SIG-M5 (cell line): Measurements from ENCODE around the gene PLCXD1.
"Not testable (repeated sequence)": the region's sequence is repeated elsewhere in the genome, so short reads cannot be mapped to it uniquely, and the experiment has no call there.

Source experiments
- DNase-seq: peaks from one replicate; lab custom pipeline; 2025; lab: John Stamatoyannopoulos, UW

PLCXD1 gene

DNA sequence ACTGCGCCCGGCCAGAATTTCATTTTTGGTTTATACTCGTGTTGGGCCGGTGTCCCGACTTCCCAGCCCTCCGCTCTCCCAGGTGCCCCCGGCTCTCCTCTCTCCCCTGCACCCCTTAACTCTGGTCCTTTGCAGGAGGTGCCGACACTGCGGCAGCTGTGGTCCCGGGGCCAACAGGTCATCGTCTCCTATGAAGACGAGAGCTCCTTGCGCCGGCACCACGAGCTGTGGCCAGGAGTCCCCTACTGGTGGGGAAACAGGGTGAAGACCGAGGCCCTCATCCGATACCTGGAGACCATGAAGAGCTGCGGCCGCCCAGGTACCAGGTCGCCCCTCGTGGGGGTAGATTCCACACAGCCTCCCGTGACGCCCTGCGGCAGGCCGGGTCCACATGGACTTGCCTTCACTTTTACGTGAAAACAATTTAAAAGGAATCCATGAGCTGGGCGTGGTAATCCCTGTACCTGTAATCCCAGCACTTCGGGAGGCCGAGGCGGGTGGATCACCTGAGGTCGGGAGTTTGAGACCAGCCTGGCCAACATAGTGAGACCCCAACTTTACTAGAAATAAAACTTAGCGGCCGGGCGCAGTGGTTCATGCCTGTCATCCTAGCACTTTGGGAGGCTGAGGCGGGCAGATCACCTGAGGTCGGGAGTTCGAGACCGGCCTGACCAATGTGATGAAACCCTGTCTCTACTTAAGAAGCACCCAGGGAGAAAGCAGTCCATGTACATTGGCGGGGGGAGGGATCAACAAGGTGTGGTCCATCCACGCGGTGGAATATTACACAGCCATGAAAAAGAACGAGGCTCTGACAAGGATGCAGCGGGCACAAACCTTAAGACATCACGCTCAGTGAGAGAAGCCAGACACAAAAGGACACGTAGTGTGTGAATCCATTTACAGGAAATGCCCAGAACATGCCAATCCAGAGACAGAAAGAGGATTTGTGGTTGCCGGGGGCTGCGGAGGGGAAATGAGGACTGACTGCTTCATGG lies 12.0 kb downstream of the PLCXD1 start:
- DNase-seq: no peak

DNA sequence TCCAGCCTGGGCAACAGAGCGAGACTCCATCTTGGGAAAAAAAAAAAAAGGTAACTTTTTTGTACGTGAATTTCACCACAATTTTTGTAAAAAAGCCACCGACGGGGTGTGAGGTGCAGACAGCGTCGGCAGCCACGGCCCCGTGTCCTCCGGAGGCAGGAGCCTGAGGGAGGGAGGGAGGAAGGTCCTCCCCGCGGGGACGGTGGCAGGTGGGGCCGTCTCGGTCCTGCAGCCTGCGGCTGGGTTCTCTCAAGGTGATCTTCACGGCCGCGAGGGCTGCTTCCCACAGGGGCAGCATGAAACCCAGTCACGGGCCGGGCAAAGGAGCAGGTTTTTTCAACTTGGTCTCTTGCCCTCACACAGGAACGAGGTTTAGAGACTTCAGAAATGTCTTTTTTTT lies 14.0 kb downstream of the PLCXD1 start:
- DNase-seq: no peak

DNA sequence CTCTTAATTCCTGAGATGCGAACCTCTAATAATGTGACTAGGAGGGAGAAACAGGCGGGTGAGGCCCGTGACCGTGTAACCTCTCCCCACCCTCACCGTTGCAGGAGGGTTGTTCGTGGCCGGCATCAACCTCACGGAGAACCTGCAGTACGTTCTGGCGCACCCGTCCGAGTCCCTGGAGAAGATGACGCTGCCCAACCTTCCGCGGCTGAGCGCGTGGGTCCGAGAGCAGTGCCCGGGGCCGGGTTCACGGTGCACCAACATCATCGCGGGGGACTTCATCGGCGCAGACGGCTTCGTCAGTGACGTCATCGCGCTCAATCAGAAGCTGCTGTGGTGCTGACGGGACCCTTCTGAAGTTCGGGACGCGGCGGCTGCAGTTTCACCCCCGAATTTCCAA lies 17.8 kb downstream of the PLCXD1 start:
- no peak for DNase-seq

DNA sequence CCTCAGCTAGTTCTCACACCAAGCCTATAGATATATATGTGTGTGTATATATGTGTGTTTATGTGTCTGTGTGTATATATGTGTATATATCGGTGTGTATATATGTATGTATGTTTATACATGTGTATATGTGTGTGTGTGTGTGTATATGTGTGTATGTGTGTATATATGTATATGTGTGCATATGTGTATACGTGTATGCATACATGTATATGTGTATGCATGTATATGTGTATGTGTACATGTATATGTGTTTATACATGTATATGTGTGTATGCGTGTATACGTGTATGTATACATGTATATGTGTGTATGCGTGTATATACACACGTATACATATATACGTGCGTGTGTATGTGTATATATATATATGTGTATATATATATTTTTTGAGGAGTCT lies 19.2 kb downstream of the PLCXD1 start:
- no peak for DNase-seq

DNA sequence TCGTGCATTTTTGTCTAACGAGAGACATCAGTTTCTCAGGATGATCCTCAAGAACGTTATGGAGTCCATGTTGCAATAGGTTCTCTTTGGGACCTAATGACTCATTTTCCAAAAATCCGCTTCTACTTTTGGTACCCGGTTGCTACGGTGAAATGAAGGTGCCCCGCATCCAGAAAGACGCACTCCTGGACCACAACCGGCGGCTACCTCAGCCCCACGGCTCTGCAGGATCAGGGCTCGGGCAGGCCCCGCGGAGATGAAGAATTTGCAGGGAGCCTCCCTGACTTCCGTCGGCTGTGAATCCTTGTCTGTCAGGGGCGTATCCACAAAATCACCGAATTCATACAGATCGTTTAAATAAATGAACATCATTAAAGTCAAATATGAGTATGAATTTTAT lies 21.8 kb downstream of the PLCXD1 start:
- no peak for DNase-seq

DNA sequence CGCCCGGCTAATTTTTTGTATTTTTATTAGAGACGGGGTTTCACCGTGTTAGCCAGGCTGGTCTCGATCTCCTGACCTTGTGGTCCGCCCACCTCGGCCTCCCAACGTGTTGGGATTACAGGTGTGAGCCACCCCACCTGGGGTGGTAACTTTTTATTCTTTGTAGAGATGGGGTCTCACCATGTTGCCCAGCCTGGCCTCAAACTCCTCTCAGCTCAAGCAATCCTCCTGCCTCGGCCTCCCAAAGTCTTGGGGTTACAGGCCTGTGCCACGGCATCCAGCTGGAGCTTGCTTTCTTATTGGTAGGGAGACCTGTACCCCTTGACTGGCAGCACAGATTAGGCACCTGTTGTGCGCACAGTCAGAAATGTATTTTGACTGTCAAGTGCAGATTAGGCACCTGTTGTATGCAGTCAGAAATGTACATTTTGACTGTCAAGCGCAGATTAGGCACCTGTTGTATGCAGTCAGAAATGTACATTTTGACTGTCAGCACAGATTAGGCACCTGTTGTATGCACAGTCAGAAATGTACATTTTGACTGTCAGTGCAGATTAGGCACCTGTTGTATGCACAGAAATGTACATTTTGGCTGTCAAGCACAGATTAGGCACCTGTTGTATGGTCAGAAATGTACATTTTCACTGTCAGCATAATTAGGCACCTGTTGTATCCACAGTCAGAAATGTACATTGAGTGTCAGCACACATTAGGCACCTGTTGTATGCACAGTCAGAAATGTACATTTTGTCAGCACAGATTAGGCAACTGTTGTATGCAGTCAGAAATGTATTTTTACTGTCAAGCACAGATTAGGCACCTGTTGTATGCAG lies 24.8 kb downstream of the PLCXD1 start:
- DNase-seq: not testable (repeated sequence)

DNA sequence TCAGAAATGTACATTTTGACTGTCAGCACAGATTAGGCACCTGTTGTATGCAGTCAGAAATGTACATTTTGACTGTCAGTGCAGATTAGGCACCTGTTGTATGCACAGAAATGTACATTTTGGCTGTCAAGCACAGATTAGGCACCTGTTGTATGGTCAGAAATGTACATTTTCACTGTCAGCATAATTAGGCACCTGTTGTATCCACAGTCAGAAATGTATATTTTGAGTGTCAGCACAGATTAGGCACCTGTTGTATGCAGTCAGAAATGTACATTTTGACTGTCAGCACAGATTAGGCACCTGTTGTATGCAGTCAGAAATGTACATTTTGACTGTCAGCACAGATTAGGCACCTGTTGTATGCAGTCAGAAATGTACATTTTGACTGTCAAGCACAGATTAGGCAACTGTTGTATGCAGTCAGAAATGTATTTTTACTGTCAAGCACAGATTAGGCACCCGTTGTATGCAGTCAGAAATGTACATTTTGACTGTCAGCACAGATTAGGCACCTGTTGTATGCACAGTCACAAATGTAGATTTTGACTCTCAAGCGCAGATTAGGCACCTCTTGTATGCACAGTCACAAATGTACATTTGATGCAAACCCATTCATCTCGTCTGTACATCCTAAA lies 25.6 kb downstream of the PLCXD1 start:
- not testable (repeated sequence) for DNase-seq

DNA sequence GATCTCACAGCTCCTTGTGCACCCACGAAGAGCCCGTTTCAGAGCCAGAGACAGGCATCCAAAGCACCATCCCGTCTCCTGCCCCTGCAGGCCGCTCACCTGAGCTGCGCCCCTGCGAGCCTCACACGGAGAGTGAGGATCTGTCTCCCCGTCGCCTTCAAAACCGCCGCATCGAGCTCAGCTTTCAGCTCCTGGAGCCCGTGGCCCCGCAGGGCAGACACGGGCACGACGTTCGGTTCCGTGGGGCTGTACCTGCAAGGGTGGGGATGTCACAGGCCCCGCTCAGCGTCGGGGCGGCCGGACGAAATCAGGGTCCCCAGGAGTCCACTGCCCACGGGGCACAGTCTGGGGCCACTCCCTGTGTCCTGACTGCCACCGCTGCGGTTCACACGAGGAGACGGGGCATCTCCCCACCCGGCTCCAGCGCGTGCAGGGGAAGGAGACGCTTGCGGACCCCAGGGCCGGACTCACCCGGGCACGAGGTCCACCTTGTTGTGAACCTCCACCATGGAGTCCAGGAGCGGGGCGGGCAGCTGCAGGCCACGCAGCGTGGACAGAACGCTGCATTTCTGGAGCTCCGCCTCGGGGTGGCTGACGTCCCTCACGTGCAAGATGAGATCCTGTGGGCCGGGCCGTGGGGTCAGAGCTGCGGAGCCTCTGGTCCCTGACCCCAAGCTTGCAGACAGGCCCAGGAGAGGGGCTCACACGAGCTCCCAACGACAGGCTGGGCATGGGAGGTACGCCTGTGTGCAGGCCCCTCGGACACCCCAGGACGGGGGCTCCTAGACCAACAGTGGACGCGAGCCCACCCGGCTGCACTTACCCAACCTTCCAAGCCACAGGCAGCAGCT lies 26.3 kb downstream of the PLCXD1 start:
- DNase-seq: no peak

DNA sequence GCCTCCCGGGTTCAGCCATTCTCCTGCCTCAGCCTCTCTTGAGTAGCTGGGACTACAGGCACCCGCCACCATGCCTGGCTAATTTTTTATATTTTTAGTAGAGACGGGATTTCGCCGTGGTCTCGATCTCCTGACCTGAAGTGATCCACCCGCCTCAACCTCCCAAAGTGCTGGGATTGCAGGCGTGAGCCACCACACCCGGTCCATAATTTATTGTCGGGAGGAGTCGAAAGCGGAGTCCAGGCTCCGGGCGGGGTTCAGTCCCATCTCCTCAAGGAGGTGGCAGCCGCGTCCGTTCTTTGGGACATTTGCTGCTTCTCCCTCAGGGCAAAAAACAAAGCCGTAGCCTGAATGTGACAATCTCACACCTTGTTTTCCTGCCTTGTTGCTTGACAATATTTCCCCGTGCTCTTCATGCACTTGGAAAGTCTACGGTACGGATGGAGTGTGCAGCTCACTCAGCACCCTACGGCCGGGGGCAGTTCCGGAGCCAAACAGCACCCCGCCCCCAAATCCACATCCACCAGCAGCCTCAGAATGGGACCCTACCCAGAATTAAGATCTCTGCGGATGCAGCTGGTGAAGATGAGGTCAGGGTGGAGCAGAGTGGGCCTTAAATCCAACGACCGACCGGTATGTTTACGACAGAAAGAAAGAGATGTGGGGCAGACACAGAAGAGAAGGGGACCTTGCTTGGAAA lies 27.8 kb downstream of the PLCXD1 start:
- DNase-seq: no peak

DNA sequence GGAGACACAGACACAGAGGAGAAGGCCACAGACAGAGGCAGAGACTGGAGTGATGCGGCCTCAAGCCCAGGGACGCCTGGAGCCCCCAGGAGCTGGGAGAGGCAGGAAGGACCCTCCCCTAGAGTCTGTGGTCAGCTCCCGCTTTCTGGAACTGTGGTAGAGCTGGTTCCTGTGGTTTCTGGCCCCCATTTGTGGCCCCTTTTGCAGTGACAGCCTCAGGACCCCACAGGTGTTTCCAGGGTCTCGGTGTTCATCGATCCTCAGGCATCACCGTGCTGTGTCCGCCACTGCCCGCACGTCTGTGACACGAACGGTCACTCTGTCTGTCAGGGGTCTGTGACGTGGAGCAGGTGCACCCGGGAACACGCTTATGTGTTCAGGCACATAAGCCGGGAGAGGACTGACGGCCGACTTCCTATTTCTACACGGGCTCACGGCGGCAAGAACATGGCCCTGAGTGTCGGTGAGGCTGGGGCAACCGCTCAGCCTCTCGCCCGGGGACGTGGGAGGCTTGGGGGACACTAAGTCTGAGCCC lies 29.5 kb downstream of the PLCXD1 start:
- DNase-seq: no peak

DNA sequence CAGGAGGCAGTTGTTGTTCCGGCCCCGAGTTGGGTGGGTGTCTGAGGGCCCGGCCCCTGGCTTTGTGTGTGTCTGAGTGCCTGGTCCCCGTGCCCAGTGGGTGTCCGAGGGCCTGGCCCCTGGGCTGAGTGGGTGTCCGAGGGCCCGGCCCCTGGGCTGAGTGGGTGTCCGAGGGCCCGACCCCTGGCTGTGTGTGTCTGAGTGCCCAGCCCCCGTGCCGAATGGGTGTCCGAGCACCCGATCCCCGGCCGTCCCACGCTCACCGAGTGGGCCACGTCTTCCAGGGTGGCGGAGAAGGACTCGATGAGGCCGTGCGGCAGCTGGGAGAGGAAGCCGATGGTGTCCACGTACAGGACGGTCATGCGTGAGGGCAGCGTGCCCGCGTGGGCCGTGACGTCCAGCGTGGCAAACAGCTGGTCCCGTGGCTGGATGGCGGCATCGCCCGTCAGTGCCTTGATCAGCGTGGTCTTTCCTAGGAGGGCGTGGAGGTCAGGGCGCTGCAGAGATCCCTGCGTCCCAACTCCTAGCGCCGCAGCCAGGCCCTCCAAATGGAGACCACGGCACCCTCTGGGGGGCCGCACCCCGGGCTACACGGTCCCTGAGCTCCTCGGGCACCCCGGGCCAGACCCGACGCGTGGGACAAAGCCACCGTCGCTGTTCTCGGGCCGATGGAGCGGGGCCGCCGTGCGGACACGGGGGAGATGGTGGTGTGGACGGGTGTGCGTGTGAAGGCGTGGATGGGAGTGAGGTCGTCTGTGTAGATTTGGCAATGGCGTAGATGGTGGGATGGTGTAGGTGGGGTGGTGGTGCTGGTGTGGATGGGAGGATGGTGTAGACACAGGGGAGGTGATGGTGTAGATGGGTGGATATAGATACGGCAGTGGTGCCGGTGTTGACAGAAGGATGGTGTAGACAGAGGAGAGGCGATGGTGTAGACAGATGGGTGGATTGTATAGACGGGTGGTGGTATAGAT lies 30.3 kb downstream of the PLCXD1 start:
- no peak for DNase-seq

DNA sequence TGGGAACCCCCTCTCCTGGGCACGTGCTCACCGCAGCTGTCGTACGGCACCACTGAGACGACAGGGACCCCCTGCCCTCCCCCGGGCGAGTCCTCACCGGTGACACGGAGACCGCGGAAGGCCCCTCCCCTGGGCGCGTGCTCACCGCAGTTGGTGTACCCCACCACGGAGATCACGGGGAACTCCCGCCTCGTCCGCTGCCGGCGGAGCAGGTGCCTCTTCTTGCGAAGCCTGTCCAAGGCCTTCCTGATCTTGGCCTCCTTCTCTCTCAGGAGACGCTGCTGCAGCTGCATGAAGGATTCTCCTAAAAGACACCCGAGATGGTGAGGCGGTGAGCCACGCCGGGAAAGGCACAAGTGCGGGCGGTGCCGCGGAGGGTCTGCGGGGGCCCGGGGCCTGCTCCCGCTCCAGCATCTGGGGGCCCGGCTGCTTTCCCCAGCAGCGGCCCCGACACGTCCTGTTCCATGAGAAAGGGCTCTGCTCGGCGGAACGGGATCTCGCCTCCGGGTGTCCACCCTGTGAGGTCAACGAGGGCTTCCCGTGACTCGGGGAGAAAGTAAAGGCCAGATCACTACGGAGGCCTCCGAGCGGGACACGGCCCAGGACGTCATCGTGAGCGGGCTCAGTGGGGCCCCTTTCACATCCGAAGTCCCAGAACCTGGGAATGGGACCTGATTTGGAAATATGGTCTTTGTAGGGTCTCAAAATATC lies 31.6 kb downstream of the PLCXD1 start:
- no peak for DNase-seq

DNA sequence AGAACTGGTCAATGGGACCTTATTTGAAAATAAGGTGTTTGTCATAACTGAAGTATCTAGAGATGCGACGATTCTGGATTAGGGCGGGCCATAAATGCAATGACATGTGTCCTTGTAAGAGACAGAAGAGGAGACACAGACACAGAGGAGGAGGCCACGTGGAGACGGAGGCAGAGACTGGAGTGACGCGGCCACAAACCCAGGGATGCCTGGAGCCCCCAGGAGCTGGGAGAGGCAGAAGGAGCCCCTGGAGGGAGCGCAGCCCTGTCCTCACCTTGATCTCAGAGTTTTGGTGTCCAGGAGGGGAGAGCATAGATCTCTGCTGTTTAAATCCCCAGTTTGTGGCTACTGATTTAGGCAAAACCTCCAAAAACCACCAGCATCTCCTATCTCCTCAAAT lies 32.4 kb downstream of the PLCXD1 start:
- DNase-seq: no peak

DNA sequence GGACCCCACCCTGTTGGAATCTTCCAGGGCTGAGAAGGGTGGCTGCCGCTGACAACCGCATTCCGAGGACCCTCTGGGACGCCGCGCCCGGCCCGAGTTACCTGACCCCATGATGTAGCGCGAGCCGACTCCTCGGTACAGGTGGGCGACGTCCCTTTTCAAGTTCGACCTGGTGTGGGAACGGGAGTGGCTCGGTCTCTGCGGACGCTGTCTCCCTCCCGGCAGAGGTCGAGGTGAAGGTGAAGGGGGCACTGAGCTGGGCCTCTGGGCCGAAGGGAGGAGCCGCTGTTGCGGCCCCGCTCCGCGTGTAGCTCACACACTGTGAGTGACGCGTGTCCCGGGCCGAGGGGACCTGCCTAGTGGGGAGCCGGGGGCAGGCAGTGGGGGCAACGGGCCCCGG lies 32.9 kb downstream of the PLCXD1 start:
- DNase-seq: no peak

DNA sequence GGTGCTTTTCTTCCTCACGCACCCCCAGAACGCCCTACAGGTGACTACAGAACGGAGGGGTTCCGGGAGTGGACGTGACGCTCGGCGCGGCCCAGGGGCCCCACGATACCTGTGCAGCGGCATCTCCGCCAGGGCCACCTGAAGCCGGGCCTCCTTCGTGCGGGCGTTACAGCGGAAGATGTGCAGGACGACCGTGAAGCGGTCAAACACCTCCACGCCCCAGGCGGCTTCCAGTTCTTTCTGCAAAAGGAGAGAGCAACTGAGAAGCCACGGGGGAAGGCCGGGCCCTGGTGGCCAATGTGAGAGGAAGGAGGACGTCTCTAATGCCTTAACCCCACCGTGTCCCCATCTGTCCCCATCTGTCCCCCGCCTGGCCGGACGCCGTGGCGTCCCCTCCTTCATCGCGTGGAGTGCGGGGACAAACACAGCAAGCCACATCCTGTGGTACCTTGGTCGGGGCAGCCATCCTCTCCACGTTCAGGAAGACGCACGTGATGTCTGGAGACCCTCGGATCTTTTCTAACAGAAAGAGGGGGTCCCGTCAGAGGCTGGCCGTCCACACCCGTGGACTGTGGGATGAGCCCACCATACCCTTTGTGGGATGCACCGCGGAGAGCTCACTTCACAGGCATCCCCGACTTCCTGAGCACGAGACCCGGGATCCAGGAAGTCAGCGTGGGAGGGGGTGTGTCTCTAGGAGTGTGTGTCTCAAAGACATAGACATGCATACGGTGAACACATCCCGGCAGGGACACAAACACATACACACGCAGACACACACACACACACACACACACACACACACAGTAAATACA lies 33.8 kb downstream of the PLCXD1 start:
- no peak for DNase-seq

DNA sequence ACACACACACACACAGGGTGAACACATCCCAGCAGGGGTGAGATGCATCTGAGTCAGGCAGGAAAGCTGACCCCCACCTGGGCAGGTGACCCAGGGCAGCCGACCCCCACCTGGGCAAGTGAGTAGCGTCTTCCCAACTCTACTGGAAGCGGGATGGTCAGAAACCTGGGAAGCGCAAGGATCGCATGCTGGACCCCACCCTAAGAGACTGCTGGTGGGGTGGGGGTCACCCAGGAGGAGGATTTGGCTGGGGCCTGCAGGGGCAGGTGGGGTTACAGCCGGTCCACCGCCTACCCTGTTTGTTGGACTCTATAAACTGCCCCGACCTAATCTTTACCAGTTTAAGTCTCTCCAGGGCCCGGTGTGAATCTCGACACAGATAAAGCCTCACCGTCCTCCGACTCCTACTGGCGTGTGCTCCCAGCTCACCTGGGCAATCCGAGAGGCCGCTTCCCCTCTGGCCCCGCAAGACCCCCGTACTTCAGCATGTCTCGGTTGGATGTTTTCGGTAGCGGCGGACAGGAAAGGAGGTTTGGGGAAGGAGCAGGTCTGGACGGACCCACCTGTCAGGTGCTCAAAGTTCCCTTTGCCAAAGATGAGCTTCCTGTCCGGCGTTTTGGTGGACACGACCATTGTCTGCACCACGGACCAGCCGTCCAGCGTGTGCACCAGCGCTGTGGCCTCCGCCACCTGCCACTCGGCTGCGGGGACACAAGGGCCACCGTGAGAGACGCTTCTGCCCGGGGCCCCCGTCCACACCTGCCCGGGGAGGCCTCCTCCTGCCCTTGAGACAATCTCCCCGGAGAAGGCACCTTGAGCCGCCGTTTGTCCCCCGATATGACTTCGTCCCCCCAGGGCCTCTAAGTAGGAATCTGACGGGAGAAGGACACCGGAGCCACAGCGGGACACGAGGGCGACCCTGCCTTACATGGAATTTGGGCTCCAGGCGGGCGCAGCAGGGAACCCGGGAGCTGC lies 35.5 kb downstream of the PLCXD1 start:
- no peak for DNase-seq
